Neural cell (in vitro differentiated cells): ENCODE results near the gene SLC4A8. TPM values are rescaled to one million over a fixed set of nuclear protein-coding genes. Genes with fewer than 3 reads are reported as not detected.

Experiments used
- H2AFZ ChIP-seq: fragments of 200-600, 300-800 bp; sonication (generic), shearing (Covaris generic); 2 replicates; pipeline ENCODE4 v1.6.0; 2014; ENCODE audit warnings: low read depth, mild to moderate bottlenecking, antibody characterized with exemption, low read length, moderate library complexity
- H3F3A ChIP-seq: fragments of 200-600 bp; shearing (Covaris generic); 2 replicates; pipeline ENCODE4 v1.6.1; 2016; ENCODE audit warnings: mild to moderate bottlenecking, moderate library complexity, mixed read lengths, antibody characterized with exemption, low read length; ENCODE audit not compliant: insufficient read depth, poor library complexity, severe bottlenecking
- H3K27ac ChIP-seq: fragments of 200-600, 300-800 bp; sonication (generic), shearing (Covaris generic); 2 replicates; pipeline ENCODE4 v1.5.1; 2014; ENCODE audit warnings: mild to moderate bottlenecking, low read length, moderate library complexity
- H3K27me3 ChIP-seq: fragments of 300-800, 200-600 bp; sonication (generic), shearing (Covaris generic); 2 replicates; pipeline ENCODE4 v1.6.0; 2014; ENCODE audit warnings: mild to moderate bottlenecking, low read depth, low read length, moderate library complexity; ENCODE audit not compliant: insufficient read depth
- H3K36me3 ChIP-seq: fragments of 300-800, 200-600 bp; sonication (generic), shearing (Covaris generic); 2 replicates; pipeline ENCODE4 v1.5.1; 2014; ENCODE audit warnings: mild to moderate bottlenecking, antibody characterized with exemption, low read length, moderate library complexity; ENCODE audit not compliant: insufficient read depth
- H3K4me2 ChIP-seq: fragments of 300-800, 200-600 bp; sonication (generic), shearing (Covaris generic); 2 replicates; pipeline ENCODE4 v1.6.0; 2014; ENCODE audit warnings: mild to moderate bottlenecking, low read length
- H3K4me3 ChIP-seq: fragments of 300-800, 200-600 bp; sonication (generic), shearing (Covaris generic); 2 replicates; pipeline ENCODE4 v1.5.1; 2014; ENCODE audit warnings: mild to moderate bottlenecking, low read length, moderate library complexity
- H3K79me2 ChIP-seq: fragments of 200-600 bp; shearing (Covaris generic); replicated peaks from 2 replicates; pipeline ENCODE4 v1.6.0; 2014; ENCODE audit warnings: mild to moderate bottlenecking, low read length, moderate library complexity; ENCODE audit not compliant: insufficient read depth
- H3K9ac ChIP-seq: fragments of 300-800, 200-600 bp; sonication (generic), shearing (Covaris generic); 2 replicates; pipeline ENCODE4 v1.6.1; 2016; ENCODE audit warnings: mild to moderate bottlenecking, low read length, mixed read lengths
- H3K9me2 ChIP-seq: fragments of 200-600 bp; shearing (Covaris generic); 2 replicates; pipeline ENCODE4 v1.6.1; 2016; ENCODE audit warnings: mild to moderate bottlenecking, low read length, mixed read lengths; ENCODE audit not compliant: insufficient read depth
- H3K9me3 ChIP-seq: fragments of 200-600, 300-800 bp; sonication (generic), shearing (Covaris generic); 2 replicates; pipeline ENCODE4 v1.6.1; 2016; ENCODE audit warnings: mild to moderate bottlenecking, mixed run types, low read length, moderate library complexity, mixed read lengths
- H4K20me1 ChIP-seq: fragments of 200-600 bp; shearing (Covaris generic); 2 replicates; pipeline ENCODE4 v1.6.1; 2016; ENCODE audit warnings: mild to moderate bottlenecking, mixed run types; ENCODE audit not compliant: insufficient read depth
- EP300 ChIP-seq: fragments of 450-650 bp; conservative IDR thresholded peaks from 2 replicates; pipeline ENCODE4 v1.6.1; 2014; ENCODE audit warnings: antibody characterized with exemption, mild to moderate bottlenecking, moderate library complexity; ENCODE audit not compliant: poor library complexity, severe bottlenecking
- EZH2 ChIP-seq: fragments of 200-600, 300-800 bp; shearing (Covaris generic), sonication (generic); IDR thresholded peaks from 2 replicates; pipeline ENCODE4 v1.6.1; 2014; ENCODE audit warnings: antibody characterized with exemption, low read length, borderline replicate concordance, mild to moderate bottlenecking; ENCODE audit not compliant: insufficient read depth, poor library complexity, severe bottlenecking
- MXI1 ChIP-seq: fragments of 450-650 bp; conservative IDR thresholded peaks from 2 replicates; pipeline ENCODE4 v1.6.1; 2014; ENCODE audit warnings: antibody characterized with exemption, mild to moderate bottlenecking; ENCODE audit not compliant: poor library complexity, severe bottlenecking
- POLR2AphosphoS5 ChIP-seq: IDR thresholded peaks from 2 replicates; pipeline ENCODE4 v1.6.1; 2012
- RAD21 ChIP-seq: fragments of 450-650 bp; conservative IDR thresholded peaks from 2 replicates; pipeline ENCODE4 v1.6.1; 2014; ENCODE audit warnings: antibody characterized with exemption, mild to moderate bottlenecking, moderate library complexity
- SMC3 ChIP-seq: fragments of 450-650 bp; conservative IDR thresholded peaks from 2 replicates; pipeline ENCODE4 v1.6.1; 2014; ENCODE audit warnings: antibody characterized with exemption, mild to moderate bottlenecking, moderate library complexity; ENCODE audit not compliant: poor library complexity
- TAF1 ChIP-seq: IDR thresholded peaks from 2 replicates; pipeline ENCODE4 v1.6.1; 2012; ENCODE audit warnings: low read depth
- polyA plus RNA-seq: library from polyadenylated mRNA; depleted of rRNA; stranded (reverse); fragments of >200 nt; gene quantifications from 2 replicates; pipeline ENCODE4 v1.2.3, GENCODE V29; 2014
- TF ChIP-seq, protein P1 (sequence below): fragments of 450-650 bp; IDR thresholded peaks from 2 replicates; pipeline ENCODE4 v1.5.1; 2014; ENCODE audit warnings: antibody characterized with exemption, mild to moderate bottlenecking, moderate library complexity; ENCODE audit not compliant: poor library complexity, severe bottlenecking

Gene SLC4A8
- polyA plus RNA-seq, 1 donor from 2014 or later = 37.8 TPM

DNA sequence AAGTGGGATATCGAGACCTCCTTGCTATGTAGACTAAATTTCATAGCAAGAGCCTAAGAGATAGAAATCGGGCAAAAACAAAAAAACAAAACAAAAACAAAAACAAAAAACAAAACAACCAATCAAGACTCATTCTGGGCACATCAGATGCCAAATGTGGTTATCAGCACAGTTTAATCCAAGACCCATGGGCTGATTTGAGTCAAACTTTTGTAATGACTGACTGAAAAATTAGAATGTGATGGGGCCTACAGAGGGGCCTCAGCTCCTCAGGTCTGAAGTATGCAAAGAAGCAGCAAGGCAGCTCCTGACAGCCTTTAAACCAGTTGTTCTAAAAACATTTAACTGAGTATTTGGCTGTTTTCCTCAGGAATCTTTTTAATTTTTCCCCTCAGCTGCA lies 49.3 kb downstream of the SLC4A8 start:
- Histone ChIP-seq H3K79me2 (no peaks in the 10 kb centered on the region), H4K20me1 (no peaks in the 10 kb centered on the region), H3K4me2 (no peak overlapping the region), H3K9ac (no peak overlapping the region), H3K9me2 (no peaks in the 10 kb centered on the region), H2AFZ (no peak overlapping the region), H3K9me3 (no peaks in the 10 kb centered on the region), H3K4me3 (no peak overlapping the region), H3K36me3 (peaks cover 15% of the 10 kb centered on the region), H3K27ac (no peak overlapping the region), H3F3A (no peaks in the 10 kb centered on the region), H3K27me3 (no peaks in the 10 kb centered on the region)
- no peak for TF ChIP-seq MXI1
- TF ChIP-seq, protein P1, sequence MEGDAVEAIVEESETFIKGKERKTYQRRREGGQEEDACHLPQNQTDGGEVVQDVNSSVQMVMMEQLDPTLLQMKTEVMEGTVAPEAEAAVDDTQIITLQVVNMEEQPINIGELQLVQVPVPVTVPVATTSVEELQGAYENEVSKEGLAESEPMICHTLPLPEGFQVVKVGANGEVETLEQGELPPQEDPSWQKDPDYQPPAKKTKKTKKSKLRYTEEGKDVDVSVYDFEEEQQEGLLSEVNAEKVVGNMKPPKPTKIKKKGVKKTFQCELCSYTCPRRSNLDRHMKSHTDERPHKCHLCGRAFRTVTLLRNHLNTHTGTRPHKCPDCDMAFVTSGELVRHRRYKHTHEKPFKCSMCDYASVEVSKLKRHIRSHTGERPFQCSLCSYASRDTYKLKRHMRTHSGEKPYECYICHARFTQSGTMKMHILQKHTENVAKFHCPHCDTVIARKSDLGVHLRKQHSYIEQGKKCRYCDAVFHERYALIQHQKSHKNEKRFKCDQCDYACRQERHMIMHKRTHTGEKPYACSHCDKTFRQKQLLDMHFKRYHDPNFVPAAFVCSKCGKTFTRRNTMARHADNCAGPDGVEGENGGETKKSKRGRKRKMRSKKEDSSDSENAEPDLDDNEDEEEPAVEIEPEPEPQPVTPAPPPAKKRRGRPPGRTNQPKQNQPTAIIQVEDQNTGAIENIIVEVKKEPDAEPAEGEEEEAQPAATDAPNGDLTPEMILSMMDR = no peak
- no peak for TF ChIP-seq POLR2AphosphoS5
- TF ChIP-seq EZH2 = no peak
- TF ChIP-seq EP300 = no peak

DNA sequence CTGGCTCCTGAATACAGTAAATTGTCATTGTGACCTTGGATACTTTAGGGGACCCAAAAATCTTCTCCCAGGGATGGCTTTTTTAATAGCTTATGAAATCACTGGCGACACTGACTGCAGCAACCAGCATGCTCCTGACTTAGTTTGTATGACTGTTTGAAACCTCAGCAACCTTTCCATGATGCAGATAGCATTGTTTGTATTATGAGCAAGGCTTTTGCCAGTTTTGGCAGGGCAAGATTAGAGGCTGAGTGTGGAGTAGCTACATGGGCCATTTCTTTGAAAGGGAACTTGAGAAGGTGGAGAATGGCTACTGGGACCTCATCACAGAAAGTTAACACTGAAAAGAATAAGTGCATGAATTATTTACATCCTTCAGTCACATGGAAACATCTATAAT lies 50.9 kb downstream of the SLC4A8 start:
- Histone ChIP-seq H3K9ac (no peak overlapping the region), H3F3A (no peaks in the 10 kb centered on the region), H3K4me2 (no peak overlapping the region), H3K4me3 (no peak overlapping the region), H3K36me3 (peaks cover 5% of the 10 kb centered on the region), H3K79me2 (no peaks in the 10 kb centered on the region), H4K20me1 (no peaks in the 10 kb centered on the region), H3K9me2 (no peaks in the 10 kb centered on the region), H3K27me3 (no peaks in the 10 kb centered on the region), H3K27ac (no peak overlapping the region), H3K9me3 (no peaks in the 10 kb centered on the region), H2AFZ (no peak overlapping the region)
- TF ChIP-seq SMC3 (no peak), MXI1 (no peak), EP300 (no peak), TAF1 (no peak), POLR2AphosphoS5 (no peak)

DNA sequence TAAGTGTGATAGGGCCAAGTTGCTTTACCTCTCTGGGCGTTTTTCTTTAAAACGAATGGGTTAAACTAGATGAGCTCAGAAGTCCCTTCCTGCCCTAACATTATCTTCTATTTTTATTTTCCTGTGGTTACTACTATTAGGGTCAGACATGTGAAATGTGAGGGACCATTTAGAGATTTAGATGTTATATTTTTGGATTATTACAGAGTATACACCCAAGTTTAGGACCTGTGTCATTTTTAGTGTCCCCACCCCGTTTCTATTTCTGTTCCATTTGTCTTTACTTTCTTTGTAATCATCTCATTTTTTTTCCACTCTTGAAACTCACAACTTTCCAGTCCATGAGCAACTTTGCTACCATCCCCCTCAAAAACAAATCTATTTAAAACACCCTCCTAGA lies 56.3 kb downstream of the SLC4A8 start:
- Histone ChIP-seq H3K36me3 (no peaks in the 10 kb centered on the region), H3K9me3 (no peaks in the 10 kb centered on the region), H2AFZ (no peak overlapping the region), H3K79me2 (no peaks in the 10 kb centered on the region), H3K4me3 (no peak overlapping the region), H3K27ac (no peak overlapping the region), H3K9ac (no peak overlapping the region), H3K27me3 (no peaks in the 10 kb centered on the region), H4K20me1 (no peaks in the 10 kb centered on the region), H3K9me2 (no peaks in the 10 kb centered on the region), H3K4me2 (no peak overlapping the region), H3F3A (no peaks in the 10 kb centered on the region)
- TF ChIP-seq RAD21 (no peak), TAF1 (no peak)
